ENCODE data around the gene C20orf173.
"Not testable (repeated sequence)": the region's sequence is repeated elsewhere in the genome, so short reads cannot be mapped to it uniquely, and the experiment has no call there.

The C20orf173 gene

DNA sequence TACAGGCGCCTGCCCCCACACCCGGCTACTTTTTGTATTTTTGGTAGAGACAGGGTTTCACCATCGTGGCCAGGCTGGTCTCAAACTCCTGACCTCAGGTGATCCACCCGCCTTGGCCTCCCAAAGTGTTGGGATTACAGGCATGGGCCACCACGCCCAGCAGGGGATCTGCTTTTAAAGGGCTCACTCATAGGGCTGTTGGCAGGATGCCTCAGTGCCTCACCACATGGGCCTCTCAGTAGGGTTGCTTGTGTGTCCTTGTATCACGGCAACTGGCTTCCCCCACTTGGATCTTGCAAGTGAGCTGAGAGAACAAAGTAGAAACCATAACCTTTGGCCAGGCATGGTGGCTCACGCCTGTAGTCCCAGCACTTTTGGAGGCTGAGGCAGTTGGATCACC is 15.5 kb upstream of the C20orf173 start:
- peak; percentile 24 for DNase-seq

DNA sequence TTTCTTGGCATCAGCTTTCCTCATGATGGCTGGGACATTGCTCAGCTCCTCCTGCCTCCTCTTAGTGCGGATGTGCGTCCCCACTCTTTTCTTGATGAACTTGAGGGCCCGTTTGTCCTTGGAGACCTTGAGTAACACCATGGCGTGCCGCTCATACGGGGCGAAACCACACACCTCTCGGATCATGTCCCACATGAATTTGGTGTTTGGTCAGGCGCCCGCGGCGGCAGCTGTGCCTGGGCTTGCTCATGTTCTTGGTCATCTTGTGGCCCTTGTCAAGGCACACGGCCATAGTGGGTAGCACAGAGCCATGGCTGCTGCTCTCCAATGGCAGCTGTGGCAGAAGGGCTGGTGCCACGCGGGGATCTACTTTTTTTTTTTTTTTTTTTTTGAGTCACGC is 15.0 kb upstream of the C20orf173 start:
- no peak for DNase-seq

DNA sequence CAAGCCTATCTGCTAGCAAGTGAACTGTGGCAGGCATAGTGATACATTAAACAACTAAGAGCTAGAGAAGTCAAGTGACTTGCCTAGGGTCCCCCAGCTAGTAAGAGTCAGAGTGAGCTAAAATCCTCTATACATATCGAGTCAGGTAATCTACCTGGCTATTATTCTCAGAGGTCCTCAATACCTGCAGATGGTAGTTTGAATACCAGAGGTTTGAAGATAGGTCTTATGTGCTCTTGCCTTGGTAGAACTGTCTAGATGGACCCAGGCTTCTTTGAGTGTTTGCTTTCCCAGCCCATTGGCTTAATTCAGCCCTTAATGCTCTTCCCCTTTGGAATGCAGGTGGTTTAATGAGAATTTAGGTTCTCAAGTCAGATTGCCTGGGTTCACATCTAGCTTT is 13.5 kb upstream of the C20orf173 start:
- DNase-seq, result no peak

DNA sequence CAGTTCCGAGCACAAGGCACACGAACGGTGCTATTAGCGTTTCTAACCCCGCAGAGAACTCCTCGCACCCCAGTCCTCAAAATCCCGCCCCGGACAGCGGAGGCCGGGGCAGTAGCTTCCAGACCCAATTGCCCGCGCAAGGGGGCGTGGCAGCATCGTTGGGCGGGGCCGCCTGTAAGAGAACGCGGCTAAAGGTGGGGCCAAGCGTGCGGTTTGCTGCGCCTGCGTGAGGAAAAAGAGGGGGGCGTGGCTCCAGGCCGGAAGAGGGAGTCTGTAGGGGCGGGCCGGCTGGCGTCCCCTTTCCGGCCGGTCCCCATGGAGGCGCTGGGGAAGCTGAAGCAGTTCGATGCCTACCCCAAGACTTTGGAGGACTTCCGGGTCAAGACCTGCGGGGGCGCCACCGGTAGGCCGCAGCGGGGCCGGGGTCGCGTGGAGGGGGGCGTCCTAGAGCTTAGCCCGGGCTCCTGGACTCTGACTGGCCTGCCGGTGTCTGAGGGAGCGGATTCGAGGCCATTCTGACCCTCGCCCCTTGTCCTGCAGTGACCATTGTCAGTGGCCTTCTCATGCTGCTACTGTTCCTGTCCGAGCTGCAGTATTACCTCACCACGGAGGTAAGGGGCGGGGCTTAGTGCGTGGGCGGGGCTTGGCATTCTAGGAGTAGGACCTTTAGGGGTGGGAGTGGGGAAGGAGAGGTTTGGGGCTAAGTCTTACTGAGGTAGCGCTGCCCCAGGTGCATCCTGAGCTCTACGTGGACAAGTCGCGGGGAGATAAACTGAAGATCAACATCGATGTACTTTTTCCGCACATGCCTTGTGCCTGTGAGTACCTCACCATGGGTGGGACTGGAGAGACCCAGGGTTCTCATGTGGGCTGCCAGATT is 12.6 kb upstream of the C20orf173 start, which contains the start of gene ERGIC3:
Gene ERGIC3 (plus strand): TSS at position 296 of the 880 bp plus-strand sequence. CDS start 20 bp downstream, at position 316.
- peak; percentile 99 for DNase-seq

DNA sequence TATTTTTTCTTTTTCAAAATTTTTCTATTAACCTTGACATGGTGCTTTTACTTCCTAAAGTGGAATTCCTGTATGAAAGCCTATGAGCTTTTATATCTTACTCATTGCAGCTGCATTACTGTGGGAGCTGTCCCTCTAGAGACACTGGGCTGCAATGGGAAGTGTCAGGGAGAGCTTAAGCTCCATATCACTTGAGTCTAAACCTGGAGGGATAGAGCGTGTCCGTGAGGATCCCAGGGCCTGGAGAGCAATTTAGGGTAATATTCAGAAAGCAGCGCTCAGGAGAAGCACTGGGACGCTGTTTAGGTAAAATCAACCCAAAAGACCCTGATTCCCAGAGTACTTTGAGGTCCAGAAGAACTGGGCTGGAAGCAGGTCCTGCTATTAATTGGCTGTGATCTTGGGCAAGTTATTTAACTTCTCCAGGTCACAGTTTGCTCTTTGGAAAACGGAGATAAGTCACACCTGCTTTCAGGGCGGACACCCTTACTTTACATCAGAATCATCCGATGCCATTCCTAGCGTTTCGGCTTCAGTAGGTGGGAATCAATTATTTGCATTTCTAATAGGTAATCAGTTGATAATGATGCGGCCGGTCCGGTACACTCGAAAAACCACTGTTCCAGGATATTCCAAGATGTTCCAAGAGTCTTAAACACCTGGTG is 11.8 kb upstream of the C20orf173 start:
- no peak for DNase-seq

DNA sequence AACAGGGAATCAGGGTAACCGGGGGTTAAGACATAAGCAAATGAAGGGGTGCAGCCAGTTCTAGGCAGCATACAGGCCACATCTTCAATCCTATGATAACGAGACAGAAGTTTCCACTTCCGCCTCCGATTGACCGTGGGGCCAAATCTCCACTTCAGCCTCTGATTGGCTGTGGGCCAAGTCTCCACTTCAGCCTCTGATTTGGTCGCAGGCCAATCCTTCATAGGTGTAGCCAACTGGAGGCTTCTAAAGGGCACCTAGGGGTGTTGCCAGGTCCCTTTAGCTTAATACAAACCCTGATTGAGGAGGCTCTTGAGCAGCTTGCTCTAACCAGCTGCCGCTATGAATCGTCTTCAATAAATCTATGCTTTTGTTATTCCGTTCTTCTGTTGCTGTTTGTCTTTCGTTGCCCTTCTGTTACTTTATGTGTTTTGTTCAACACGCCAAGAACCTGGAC is 10.3 kb upstream of the C20orf173 start:
- peak; percentile 86 for DNase-seq

DNA sequence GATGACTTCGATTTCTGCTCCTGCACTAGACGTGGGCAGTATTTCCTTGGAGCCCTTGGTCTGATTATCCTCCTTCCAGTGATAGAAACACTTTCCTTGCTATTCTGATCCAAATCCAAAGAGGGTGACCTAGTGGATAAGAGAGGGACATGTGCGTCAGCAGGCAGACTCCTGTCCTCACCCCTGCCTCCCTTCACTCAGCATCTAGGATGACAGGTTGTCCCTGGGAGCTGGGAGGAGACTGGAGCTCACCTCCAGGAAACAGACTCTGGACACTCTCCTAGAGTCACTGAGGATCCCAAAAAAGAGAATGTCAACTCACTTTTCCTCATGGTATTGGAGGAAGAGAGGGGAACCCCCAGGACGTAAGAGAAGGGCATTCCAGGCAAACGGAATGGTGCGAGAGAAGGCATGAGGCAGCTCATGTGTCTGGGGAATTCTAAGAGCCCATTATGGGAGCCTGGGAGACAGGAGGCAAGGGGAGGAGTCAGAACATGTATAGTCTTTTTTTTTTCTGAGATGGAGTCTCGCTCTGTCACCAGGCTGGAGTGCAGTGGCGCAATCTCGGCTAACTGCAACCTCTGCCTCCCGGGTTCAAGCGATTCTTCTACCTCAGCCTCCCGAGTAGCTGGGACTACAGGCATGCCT is 2.2 kb downstream of the C20orf173 start:
- DNase-seq, result no peak

DNA sequence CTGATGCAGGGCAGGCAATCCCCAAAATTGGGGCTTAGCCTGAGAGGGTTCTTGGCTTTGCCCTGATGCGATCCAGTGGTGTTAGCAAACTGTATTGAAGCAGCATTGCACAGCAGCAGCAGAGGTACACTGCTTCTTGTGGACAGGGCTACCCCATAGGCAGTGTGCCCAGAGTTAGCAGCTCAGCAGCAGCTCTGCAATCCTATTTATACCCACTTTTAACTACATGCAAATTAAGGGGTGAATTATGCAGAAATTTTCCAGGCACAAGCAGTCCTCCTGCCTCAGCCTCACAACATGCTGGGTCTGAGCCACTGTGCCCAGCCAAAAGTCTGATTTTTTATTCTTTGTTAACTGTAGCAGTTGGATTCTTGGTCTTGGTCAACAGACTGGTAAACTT is 3.8 kb downstream of the C20orf173 start:
- no peak for DNase-seq

DNA sequence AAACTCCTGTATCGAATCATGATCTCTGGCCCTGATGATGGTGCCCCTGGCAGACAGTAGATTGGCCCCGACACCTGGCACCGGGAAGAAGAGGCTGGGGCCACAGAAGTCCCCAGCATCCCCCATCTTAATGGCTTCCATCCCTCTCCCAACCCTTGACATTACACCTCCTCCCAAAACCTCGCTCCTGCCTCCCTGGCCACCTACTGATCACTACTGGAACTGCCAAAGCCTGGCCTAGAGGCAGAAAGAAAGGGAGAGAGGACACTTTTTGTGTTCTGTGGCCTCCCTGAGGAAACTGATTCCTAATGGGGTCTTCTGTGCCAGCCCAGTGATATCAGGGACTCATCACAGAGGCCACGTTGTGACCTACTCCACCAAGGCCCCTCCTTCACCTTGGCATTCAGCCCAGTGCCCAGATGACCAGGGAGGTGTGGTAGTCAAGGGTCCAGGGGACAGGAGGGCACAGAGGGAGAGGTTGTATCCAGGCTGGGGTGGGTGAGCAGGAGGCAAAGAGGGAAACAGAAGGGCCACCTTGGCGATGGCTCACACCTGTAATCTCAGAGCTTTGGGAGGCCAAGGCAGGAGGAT is 6.1 kb downstream of the C20orf173 start:
- peak; percentile 61 for DNase-seq

DNA sequence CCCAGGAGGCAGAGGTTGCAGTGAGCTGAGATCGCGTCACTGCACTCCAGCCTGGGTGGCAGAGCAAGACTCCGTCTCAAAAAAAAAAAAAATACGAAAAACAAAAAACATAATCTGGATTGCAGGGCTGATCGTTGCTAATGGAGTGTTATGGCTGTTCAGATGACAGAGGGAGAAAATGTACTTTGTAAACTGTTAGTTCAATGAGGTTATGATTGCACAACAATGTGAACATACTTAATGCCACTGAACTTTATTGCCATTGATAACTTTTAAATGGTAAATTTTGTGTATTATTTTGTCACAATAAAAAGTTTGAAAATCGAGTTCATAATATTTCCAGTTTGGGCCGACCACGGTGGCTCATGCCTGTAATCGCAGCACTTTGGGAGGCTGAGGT is 10.5 kb downstream of the C20orf173 start:
- no peak for DNase-seq

DNA sequence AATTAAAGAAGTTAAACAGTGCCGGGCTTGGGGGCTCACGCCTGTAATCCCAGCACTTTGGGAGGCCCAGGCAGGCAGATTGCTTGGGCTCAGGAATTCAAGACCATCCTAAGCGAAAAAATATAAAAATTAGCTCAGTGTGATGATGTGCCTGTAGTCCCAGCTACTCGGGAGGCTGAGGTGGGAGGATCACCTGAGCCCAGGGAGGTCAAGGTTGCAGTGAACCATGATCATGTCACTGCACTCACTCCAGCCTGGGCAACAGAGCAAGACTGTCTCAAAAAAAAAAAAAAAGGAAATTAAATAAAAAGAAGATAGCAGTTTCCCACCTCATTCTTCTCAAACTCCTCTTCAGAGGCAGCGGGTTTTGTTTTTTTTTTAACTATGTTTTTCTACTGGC is 11.7 kb downstream of the C20orf173 start:
- DNase-seq, result not testable (repeated sequence)

DNA sequence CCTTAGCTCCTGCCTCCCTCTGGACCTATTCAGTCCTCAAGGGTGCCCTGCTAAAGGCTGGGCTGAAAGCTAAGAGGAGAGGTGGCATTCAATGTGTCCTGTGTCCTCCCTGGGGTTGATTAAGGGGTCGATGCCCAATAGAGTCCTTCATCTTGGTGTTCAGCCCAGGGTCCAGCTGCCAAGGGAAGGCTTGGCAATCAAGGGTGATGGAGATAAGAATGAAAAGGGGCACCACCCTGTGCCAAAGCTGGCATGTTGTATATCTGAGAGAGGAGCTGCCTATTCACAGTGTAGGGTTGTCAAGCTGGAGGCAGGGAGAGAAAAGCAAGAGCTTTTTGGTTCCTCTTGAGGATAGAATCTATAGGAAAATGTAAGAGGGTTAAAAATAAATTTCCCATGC is 12.3 kb downstream of the C20orf173 start:
- DNase-seq, result peak; percentile 79

DNA sequence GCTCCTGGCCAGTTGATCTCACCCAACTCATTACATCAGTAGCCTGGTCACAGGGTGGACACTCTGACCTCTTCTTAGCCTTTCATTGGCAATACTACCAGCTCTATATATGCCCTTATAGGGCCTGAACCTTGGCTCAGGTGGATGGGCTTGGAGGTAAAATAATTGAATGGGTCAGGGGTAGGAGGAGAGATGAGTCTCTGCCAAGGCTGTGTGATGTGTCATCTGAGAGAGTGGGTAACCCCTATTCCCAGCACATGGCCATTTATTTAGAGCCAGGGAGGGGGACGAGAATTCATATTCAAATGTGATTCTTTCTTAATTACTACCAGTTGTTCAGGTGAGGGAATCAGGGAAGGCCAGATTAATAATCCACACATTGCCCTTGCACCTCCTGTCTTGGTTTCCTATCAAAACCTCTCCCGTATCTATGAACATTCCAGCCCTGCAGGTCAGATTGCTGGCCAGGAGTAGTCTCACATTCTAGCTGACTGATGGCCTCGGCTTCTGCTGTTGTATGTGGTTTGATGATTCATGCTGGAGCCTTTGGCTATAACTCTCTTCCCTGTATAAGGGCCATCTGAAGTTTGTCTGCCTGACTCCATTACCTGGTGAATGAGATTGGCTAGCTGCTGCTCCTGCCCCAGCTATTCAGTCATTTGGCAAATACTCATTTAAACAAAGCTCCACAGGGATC is 13.4 kb downstream of the C20orf173 start:
- DNase-seq, result peak; percentile 37

DNA sequence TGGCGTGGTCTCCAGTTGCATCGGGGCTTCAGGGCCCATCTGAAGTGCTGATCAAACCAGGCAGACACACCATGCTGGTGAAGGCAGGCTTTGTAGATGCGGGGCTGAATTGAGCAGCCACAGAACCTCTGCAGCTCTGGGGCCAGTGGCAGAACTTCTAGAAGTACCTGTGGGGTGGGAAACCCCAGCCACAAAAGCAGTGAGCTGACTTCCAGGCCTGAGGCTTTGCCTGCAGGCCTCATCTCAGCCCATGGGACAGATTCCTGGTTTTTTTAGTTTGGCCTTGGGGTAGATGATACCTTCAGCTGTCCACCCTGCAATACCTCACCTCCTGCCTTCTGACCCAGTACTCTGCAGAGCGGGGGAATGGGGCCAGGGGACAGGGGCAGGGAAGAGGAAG is 14.1 kb downstream of the C20orf173 start:
- DNase-seq, result no peak

DNA sequence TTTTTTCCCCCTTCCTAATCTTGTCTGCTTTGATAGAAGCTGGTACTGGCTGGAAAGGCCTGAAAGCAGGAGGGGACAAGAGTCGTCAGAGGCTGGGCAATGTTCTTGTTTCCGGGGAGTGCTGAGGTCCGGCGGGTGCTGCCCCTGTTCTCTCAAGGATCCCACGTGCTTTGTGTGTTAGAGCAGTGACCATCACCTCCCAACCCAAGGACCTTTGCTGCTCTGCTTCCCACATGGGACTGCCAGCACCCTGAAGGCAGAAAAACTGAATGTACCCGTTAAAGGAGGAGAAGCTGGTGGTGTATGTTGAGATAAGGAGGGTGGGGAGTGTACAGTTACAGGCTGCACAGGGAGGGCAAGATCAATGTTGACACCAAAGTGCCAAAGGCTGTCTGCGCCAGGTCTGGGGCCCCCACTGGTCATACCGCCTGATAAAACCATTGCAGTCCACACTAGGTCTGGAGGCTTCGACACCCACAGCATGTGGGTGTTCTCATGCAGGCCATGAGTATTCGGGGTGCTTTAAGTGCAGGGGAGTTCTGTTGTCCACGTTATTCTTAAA is 15.0 kb downstream of the C20orf173 start:
- peak; percentile 93 for DNase-seq

DNA sequence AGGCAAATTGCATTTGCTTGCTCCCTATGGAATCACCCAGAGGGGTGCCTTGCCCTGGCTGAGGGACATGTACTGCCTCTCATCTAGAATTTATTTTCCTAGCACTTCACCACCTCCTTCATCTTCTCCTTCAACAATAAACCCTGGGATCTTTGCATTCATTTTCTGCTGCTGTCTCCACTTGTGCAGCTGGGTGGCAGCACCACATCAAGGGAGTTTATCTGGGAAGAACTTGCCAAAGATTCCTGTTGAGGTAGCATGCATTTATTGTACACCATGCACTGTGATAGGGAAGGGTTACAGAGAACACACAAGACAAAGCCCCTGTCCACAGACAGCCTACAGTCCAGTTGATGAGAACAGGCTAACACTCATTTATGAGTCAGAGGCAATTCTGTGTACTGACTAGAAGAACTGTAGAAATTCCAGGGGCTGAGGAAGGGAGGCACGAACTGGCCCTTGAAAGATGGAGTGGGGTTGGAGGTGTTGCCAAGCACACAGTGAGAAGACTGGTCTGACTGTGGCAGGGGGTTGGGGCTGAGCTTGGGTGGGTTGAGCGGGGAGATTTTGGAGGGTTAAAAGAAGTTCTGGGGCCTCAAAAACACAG is 17.5 kb downstream of the C20orf173 start:
- DNase-seq, result peak; percentile 62

DNA sequence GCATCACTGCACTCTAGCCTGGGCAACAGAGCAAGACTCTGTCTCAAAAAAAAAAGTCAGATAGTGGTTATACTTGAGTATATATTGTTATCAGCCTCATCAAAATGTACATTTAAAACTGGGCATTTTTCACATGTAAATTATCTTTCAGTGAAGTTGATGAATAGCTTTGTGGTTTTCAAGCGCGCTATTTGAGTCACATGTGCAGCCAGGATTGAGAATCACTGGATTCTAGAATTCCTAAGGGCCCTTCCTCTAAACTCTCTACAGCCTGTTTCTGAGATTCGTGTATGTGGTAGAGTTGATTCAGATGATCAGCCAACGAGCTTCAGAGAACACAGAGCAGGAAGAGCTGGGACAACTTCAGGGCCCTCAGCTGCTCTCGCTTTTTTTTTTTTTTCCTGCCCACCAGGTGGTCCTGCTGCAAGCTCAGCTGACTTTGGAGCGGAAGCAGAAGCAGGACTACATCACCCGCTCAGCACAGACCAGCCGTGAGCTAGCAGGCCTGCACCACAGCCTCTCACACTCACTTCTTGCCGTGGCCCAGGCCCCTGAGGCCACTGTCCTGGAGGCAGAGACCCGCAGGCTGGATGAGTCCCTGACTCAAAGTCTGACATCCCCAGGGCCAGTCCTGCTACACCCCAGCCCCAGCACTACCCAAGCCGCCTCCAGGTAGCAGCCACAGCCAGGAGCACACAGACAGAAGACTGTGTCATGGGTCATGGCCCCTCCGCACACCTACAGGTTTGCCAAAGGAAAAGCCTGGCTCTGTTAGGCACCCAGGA is 18.3 kb downstream of the C20orf173 start:
- no peak for DNase-seq

DNA sequence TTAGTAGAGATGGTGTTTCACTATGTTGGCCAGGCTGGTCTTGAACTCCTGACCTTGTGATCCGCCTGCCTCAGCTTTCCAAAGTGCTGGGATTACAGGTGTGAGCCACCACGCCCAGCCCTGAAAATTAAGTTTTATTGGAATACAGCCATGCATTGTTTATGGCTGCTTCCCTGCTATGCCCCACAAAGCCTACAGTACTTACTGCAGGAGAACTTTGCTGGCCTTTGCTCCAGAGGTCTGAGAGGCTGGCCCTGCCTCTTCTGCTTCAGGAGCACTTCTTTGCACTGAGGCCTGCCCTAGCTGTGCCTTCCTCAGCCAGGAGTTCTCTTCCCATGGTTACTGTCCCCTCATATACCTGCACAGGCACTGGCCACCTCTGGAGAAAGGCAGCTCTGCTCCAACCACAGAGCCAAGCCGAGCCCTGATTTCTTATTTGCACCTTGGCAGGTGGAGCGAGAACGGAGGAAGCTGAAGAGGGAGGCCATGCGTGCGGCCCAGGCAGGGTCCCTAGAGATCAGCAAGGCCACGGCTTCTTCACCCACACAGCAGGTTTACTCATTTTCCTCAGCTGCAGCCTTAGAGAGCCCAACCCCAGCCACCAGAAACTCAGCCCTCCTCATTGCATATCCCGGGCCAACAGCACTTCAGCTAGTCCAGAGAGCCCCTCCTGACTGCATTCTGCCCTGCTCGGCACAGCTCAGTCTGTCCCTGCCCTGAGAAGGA is 20.8 kb downstream of the C20orf173 start:
- no peak for DNase-seq

DNA sequence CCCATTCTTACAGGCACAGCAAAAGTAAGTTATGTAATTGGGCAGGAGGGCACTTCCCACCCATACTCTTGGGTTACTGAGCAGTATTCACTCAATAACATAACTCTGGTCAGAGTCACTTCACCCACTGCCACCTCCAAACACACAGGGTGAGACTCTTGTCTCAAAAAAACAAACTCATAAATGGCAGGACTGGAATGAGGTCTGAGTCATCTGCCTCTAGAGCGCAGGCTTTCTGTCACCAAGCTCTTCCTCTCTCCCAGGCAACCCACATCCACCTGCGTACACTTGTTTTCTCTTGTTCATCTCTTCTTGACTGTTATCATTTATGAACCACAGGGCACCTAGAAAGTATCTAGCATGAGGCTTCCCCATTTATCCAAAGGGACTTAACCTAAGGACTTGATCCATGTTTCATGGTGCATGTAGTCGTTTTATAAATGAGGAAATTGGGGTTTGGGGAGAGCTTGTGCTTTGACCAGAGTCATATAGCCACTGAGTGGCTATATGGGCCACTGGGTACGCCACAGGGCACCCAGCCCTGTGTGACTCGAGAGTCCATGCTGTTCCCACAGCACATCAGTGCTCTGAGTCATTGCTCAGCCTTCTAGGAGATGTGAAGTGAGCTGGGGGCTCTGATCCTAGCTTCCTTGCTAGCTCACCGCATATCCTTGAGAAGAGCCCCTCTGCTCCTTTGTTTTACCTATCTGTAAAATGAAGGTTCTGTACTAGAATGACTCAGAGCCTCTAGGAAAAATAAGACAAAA is 22.4 kb downstream of the C20orf173 start:
- no peak for DNase-seq

Measured in hematopoietic multipotent progenitor cell treated with erythropoietin and hydrocortisone succinate and interleukin-3 and kit ligand, for 4 days (in vitro differentiated cells).